H1 (cell line): ENCODE measurements around the gene PLXND1. TPM values are rescaled to one million over a fixed set of nuclear protein-coding genes. Genes with fewer than 3 reads are reported as not detected.

ENCODE experiments used
- GABPA ChIP-seq: IDR thresholded peaks from 2 replicates; pipeline ENCODE4 v1.6.1; 2011; ENCODE audit warnings: mild to moderate bottlenecking, low read length, moderate library complexity, borderline replicate concordance; ENCODE audit not compliant: insufficient read depth
- NRF1 ChIP-seq: IDR thresholded peaks from 2 replicates; pipeline ENCODE4 v1.6.1; 2011; ENCODE audit warnings: mild to moderate bottlenecking, low read depth, low read length, improper control_type of control experiment
- polyA plus RNA-seq, 7 experiments: library from polyadenylated mRNA; depleted of rRNA in 3 of 7; stranded (reverse) in 5 of 7; unstranded in 2 of 7; fragments of >200 nt in 5 of 7; fragments of 200-250 nt in 2 of 7; gene quantifications; 1 replicate in 5 of 7; 2 replicates in 1 of 7; 4 replicates in 1 of 7; pipeline versions ENCODE4 v1.2.1 to v1.2.3, GENCODE V29; 2011 to 2013; ENCODE audit warnings: missing spikeins in 2 of 7, mixed read lengths in 2 of 7
- total RNA-seq: library from RNA; stranded (reverse); fragmentation: NEBNext Ultra II Directional; extraction: Animal tissue kit (Norgen Biotek cat#: 25700); gene quantifications from 2 replicates; pipeline ENCODE4 v1.2.1, GENCODE V29; 2021

PLXND1 gene
- total and polyA plus RNA-seq, 2 of the 8 experiments (the other 6 are each of a cell fraction or from before 2014, with no cell fraction given), result 17.7 to 66.4 TPM

GRCh38 chr3:129624347-129625071, 18.0 kb upstream of the PLXND1 start (continued):
- no peak for TF ChIP-seq NRF1
- TF ChIP-seq GABPA, result no peak
- TF ChIP-seq, all 59 proteins: peak for 0
